ENCODE results near the gene FFAR1. TPM values are rescaled to one million over a fixed set of nuclear protein-coding genes. Genes with fewer than 3 reads are reported as not detected.

FFAR1 gene
- total and polyA plus RNA-seq, 2 donors (not counting 3 experiments of a cell fraction or from before 2014, with no cell fraction given), result not detected

DNA sequence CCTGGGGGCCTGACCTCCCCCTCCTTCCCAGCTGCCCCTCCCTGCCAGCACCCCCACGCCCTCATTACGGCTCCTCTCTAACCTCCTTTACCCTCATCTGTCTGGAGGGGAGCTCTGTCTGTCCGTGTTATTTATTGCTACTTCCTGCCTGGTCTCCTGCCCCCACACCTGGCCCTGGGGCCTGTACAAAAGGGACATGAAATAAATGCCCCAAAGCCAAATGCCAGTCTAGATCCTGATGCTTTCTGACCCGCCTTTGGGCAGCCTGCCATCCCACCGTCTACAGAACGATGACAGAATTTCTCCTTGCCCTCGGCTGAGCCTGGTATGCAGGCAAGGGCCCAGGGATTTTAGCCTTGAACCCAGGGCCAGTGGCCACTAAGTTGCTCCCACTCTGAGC, 34.1 kb upstream of the FFAR1 start:
- no TSS peak for BruUV-seq (replicated peaks)
- H3K4me1 ChIP-seq (ENCODE audit: control insufficient read depth, extremely low read depth, insufficient read depth, low read length), result peaks cover 2% of the 10 kb centered on the region
- no peak overlapping the region for H3K4me2 ChIP-seq (ENCODE audit: insufficient read depth, low read length)
- CTCF ChIA-PET, result interaction anchor here (1.0 to 2.1 kb wide), 2 partner anchors 9 to 40 kb away, joined by 4 read pairs; no protein-coding TSS in a partner anchor
- no peaks in the 10 kb centered on the region for H3K27me3 ChIP-seq (ENCODE audit: control insufficient read depth in 2 of 2, insufficient read depth in 2 of 2, low read length in 2 of 2)
- no peaks in the 10 kb centered on the region for H3K9me3 ChIP-seq (replicated peaks; ENCODE audit: control insufficient read depth, insufficient read depth, low read length)
- no peaks in the 10 kb centered on the region for H3K79me2 ChIP-seq (ENCODE audit: control insufficient read depth, insufficient read depth, low read length)
- no peaks in the 10 kb centered on the region for H4K20me1 ChIP-seq (replicated peaks; ENCODE audit: control insufficient read depth, extremely low read depth, insufficient read depth, low read length)
- FAIRE-seq, result no peak
- no peaks in the 10 kb centered on the region for H3K36me3 ChIP-seq (ENCODE audit: control insufficient read depth in 2 of 2, extremely low read depth in 1 of 2, insufficient read depth in 2 of 2, low read length in 2 of 2)
- dilution Hi-C loops (cut with MboI; ENCODE audit: extremely low pct_ligation_motif_present, low sequenced_read_pairs) (no loop called here), intact Hi-C loops (cut with micrococcal nuclease) (no loop called here)
- TF ChIP-seq FOS (IDR thresholded peaks at IDR 0.05; ENCODE audit: borderline replicate concordance, insufficient read depth, low read length), result no peak
- TF ChIP-seq, protein P1, sequence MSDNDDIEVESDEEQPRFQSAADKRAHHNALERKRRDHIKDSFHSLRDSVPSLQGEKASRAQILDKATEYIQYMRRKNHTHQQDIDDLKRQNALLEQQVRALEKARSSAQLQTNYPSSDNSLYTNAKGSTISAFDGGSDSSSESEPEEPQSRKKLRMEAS (IDR thresholded peaks at IDR 0.05; ENCODE audit: insufficient read depth, insufficient read length), result no peak
- TF ChIP-seq, protein P2, sequence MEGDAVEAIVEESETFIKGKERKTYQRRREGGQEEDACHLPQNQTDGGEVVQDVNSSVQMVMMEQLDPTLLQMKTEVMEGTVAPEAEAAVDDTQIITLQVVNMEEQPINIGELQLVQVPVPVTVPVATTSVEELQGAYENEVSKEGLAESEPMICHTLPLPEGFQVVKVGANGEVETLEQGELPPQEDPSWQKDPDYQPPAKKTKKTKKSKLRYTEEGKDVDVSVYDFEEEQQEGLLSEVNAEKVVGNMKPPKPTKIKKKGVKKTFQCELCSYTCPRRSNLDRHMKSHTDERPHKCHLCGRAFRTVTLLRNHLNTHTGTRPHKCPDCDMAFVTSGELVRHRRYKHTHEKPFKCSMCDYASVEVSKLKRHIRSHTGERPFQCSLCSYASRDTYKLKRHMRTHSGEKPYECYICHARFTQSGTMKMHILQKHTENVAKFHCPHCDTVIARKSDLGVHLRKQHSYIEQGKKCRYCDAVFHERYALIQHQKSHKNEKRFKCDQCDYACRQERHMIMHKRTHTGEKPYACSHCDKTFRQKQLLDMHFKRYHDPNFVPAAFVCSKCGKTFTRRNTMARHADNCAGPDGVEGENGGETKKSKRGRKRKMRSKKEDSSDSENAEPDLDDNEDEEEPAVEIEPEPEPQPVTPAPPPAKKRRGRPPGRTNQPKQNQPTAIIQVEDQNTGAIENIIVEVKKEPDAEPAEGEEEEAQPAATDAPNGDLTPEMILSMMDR (IDR thresholded peaks at IDR 0.05; ENCODE audit: extremely low read depth in 1 of 2, insufficient read depth in 1 of 2, low read depth in 1 of 2, low read length in 2 of 2), result no peak
- no peak for TF ChIP-seq POLR2A (IDR thresholded peaks at IDR 0.05; ENCODE audit: low read depth, low read length)
- TF ChIP-seq MYC (IDR thresholded peaks at IDR 0.05; ENCODE audit: low read depth, low read length), result no peak
- TF ChIP-seq EZH2 (IDR thresholded peaks at IDR 0.05; ENCODE audit: borderline replicate concordance, low read depth, low read length, severe bottlenecking), result no peak
- no peak for TF ChIP-seq POLR2AphosphoS5 (IDR thresholded peaks at IDR 0.05; ENCODE audit: insufficient read depth, low read depth, low read length)
- no peak for DNase-seq (ENCODE audit: low read depth, low spot score)
- POLR2A ChIA-PET, result no interaction called here
- no peak overlapping the region for H3K9ac ChIP-seq (replicated peaks; ENCODE audit: extremely low read depth, insufficient read depth, low read length)
- no peak overlapping the region for H2AFZ ChIP-seq (ENCODE audit: low read depth, low read length)
- no peaks in the 10 kb centered on the region for H3K9me1 ChIP-seq (replicated peaks; ENCODE audit: control insufficient read depth, extremely low read depth, insufficient read depth, low read length)
- no peak overlapping the region for H3K27ac ChIP-seq (ENCODE audit: insufficient read depth, low read depth, low read length)
- H3K4me3 ChIP-seq (replicated peaks in 1 of 3; ENCODE audit: insufficient read depth in 1 of 3, low read depth in 1 of 3, low read length in 3 of 3), result no peak overlapping the region
